Activated T-cell treated with anti-CD3 and anti-CD28 coated beads for 24 hours (primary cell): ENCODE data around the gene MRPS24.

ENCODE experiments used
- DNase-seq: peaks from one replicate; pipeline ENCODE4 v3.0.0-alpha.2; 2020; ENCODE audit warnings: low read depth

Gene MRPS24

GRCh38 chr7:43877968-43878864, 8.9 kb upstream of the MRPS24 start:
- no peak for DNase-seq

- DNase-seq: no peak
Measured at GRCh38 chr7:43876976-43877745, 7.8 kb upstream of the MRPS24 start.

DNA sequence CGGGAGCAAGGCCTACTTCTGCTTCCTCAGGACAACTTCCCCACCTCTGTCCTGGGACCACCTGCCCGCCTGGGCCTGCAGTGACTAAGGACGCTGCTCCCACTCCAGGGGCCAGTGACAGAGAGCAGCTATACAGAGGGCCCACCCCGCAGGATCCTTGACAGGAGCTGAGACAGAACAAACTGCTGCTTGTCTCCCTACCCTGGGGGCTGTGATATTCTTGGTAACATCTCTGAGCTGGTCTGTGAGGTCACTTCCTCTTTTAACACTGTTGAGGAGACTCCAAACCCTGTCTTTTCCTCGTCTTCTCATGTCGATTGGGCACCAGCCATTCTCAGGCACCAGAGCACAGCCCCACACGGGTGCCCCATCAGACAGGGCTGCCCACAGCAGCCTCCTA, 6.9 kb upstream of the MRPS24 start:
- no peak for DNase-seq

DNA sequence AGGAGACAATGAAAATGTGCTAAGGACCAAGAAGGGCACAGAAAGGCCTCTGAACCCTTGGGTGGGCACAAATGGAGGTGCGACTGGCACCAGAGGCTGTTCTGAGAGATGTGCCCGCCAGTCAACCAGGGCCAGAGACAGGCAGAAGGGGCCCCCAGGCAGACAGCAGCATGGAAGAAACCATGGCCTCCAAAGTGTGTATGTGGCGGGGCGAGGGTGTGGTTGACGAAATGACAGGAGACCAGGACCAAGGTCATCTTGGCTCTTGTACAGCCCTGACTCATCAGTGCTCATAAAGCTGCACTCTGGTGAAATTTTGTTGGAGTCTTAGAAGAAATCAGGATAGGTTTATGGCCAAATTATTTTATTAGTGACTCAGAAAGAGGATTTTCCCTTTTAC, 4.0 kb upstream of the MRPS24 start:
- no peak for DNase-seq

- no peak for DNase-seq
Measured at GRCh38 chr7:43872406-43873110, 3.2 kb upstream of the MRPS24 start.

DNA sequence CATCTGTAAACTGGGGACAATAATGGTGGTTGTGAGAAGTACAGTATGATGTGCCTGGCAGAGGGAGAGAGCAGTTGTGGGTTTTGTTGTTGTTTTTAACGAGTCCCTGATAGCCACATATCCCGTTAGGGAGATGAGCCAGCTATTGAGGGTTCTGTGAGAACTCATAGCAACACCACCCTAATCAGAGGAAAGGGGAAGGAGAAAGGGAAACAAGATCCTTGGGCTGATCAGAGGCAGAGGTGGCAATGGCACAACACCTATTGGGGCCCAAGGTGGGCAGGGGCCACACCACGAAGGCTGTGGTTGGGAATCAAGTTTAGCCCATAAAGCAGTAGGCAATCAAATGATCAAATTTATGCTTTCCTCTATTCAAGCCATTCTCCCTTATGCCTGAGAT, 1.7 kb upstream of the MRPS24 start:
- no peak for DNase-seq

GRCh38 chr7:43870316-43870715, 999 bp upstream of the MRPS24 start:
- no peak for DNase-seq

GRCh38 chr7:43869867-43870240, 537 bp upstream of the MRPS24 start:
- no peak for DNase-seq

DNA sequence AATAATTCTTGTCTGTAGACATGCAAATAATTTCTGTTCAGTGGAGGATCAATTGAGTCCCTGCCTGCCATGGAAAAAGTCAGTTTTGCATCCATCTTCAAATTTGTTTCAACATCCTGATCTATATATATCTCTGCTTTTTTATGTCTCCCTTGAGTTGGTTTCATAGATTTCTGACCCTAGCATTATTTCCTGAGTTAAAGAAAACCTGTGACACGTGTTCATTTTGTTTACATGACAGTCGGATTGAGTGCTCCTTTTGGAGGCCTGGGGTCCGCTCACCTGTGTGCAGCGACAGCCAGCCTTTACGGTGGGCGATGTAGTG, 674 bp downstream of the MRPS24 start:
- DNase-seq: no peak

GRCh38 chr7:43868181-43868580, 1.1 kb downstream of the MRPS24 start:
- DNase-seq: no peak

- DNase-seq: no peak
Measured at GRCh38 chr7:43865277-43865676, 4.0 kb downstream of the MRPS24 start.

GRCh38 chr7:43864126-43864525, 5.2 kb downstream of the MRPS24 start:
- no peak for DNase-seq

- DNase-seq: no peak
Measured at GRCh38 chr7:43856996-43857395, 12.3 kb downstream of the MRPS24 start.

- DNase-seq: no peak
Measured at GRCh38 chr7:43856316-43856715, 13.0 kb downstream of the MRPS24 start.

GRCh38 chr7:43855176-43855575, 14.1 kb downstream of the MRPS24 start:
- DNase-seq: no peak

DNA sequence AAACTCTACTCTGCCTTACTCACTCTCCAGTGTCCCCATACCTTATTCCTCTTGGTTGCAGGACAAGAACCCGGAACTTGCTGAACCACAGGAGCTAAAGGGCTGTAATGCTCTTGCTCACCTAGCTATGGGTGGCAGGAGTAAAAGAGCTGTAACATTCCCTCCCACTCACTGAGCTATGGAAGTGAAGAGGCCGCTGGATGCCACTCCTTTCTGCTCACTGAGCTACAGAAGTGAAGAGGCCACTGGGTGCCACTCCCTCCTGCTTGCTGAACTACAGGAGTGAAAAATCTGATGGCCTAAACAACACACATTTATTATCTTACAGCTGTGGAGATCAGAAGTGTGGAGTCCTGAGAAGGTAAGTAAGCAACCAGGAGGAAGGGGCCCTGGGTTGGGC, 17.5 kb downstream of the MRPS24 start:
- no peak for DNase-seq

DNA sequence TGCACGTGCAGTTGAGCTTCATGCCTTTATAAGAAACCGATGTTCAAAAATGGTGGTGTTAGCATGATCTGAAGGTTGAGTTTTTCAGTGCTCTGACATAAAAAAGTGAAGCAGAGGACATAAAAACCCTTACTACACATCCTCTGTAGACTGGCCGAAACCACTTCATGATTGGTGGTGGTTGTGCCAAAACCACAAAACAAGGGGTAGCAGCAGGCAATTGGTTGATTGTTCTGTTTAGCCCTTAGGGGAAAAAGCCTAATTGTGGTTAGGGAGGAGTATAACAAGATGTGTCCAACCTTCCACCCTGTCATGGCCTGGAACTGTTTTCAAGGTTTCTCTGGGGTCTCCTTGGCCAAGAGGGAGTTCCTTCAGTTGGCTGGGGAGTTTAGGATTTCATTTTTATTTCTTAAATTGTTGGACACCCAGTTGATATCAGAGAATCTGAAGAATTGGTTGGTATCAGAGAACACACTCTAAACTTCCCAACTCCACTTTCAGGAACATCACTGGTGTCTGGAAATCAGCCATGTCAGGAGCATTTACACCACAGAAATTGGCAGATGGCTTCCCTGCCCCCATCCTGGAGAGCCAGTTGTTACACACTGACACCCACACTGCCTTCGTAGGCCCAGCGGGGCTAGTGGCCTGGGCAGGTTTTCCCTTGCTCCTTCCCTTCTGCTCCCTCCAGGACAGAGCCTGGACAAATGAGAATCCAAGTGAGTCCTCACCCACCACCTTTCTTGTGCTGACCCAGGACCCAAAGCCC, 18.8 kb downstream of the MRPS24 start:
- no peak for DNase-seq

- no peak for DNase-seq
Measured at GRCh38 chr7:43849047-43849446, 20.3 kb downstream of the MRPS24 start.

GRCh38 chr7:43847496-43847895, 21.8 kb downstream of the MRPS24 start:
- no peak for DNase-seq

DNA sequence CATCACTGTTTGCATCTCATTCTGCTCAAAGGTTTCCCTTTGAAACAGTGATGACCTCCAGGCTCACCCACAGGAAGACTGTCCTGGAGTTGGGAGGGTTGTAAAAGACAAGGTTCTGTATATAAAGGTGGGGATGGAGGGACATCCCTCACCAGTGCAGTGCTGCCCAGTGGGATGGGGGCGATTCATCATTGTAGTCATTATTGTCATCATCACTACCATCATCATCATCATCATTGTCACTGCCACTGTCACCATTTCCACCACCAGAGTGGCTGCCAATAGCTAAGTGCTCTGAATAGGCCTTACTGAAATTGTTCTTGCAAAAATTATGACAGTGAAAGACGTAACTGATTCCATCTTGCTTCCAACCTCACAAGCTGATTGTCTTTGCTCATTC, 24.7 kb downstream of the MRPS24 start:
- DNase-seq: no peak

DNA sequence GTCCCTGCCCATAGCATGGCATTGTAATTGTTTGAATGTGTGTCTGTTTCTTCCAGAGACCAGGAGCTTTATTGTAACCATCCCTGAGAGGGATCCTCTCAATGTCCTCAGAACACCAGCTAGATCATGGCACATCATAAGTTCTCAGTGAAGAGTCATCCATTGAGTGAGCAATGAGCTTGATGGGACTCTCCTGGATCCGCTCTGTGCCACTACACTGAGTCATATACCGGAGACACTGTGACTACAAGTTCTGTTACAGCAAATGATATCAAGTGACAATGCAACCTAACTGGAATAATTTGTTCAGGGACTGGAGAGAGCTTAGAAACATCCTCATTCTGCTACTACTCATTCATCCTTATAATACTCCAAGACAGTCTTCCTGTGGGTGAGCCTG, 25.1 kb downstream of the MRPS24 start:
- no peak for DNase-seq

DNA sequence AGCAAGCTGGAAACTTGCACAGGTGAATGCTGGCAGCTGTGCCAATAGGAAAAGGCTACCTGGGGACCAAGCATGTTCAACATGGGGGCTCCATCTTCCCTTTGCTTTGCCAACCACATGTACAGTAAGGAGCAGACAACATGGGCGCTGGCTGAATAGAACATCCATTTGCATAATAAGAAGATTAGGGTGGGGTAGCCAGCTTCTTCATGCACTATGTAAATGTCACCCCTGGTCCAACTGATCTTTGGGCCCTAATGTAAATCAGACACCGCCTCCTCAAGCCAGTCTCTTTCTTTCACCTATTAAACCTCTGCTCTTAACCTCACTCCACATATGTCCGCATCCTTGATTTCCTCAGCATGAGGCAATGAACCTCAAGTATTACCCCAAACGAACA, 26.0 kb downstream of the MRPS24 start:
- DNase-seq: no peak
